HG03045 (cell line): ENCODE data around the gene DPYSL4.

Source experiments
- ATAC-seq: cut with Tn5 transposase; IDR thresholded peaks from one replicate; pipeline ENCODE4 v1.9.1; 2021; ENCODE audit warnings: mild to moderate bottlenecking, moderate library complexity; ENCODE audit not compliant: unreplicated experiment

DPYSL4 gene

GRCh38 chr10:132192991-132193665 is 6.4 kb downstream of the DPYSL4 start:
- no peak for ATAC-seq

GRCh38 chr10:132193907-132194552 is 7.3 kb downstream of the DPYSL4 start:
- no peak for ATAC-seq

- ATAC-seq: no peak
Observed at GRCh38 chr10:132194726-132195125, 8.0 kb downstream of the DPYSL4 start.

DNA sequence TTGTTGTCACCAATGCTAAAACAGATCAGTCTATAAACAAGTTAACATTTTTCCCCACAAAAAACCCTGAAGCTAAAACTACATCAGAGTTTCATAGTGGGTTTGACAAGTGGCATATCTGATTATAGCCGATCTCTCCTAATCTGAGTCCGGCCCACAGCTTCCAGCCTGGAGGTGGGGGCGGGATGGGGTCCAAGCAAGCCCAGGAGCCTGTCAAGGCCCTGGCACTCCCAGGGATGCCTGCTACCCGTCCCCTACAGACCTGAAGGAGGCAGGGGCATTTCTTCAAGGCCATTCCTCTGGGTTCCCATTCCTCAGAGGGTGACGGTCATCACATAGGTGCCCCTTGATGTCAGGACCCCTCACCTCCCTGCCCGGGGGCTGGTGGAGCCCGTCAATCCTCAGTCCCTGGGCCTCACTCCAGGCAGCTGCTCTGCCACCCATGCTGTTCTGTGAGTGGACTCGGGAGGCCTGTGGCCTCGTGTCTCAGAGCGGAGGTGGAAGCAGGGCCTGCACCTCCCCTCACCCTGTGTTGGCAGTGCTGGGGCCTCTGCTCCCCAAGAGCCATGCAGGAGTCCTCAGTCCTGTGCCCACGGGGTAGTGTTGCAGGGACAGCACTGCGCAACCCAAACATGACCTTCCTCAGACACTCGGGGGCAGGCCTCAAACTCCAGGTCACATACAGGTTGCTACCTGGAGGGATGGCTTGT is 8.8 kb downstream of the DPYSL4 start:
- ATAC-seq: no peak

DNA sequence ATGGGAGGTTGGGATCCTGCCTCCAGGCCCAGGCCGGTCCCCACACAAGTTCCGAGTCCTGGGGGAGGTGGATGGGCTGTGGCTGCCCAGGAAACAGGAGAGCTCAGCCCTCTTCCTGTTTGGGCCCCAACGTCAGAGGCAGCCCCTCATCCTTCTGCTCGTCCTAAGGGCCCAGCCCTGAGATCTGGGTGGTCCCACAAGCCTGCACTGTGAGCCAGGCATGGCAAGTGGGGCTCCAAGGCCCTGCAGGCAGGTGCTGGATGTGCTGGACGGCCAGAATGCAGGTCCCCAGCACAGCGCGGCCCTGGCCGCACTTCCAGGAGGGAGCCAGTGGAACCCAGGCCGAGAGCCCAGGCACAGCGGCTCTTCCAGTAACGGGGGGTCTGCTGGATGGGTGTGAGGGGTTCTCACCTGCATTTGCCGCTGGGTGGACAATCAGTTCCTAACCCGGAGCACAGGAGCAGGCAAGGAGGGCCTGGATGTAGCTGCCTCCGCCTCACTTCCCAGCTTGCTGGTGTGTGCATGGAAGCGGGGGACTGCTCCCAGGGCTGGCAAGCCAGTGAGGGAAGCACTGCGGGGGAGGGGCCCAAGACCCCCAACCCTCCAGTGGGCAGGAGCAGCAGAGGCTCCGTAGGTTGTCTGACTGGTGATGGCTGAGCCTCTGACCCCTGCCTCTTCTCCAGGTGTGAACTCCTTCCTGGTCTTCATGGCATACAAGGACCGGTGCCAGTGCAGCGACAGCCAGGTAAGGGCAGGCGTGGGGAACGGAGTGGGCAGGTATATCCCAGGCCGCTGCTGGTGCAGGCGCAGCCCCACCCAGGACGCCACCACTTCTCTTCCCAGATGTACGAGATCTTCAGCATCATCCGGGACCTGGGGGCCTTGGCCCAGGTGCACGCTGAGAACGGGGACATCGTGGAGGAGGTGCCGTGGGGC is 9.7 kb downstream of the DPYSL4 start:
- no peak for ATAC-seq

- ATAC-seq: no peak
Observed at GRCh38 chr10:132197271-132198067, 10.7 kb downstream of the DPYSL4 start.

- ATAC-seq: no peak
Observed at GRCh38 chr10:132198068-132198370, 11.3 kb downstream of the DPYSL4 start.

DNA sequence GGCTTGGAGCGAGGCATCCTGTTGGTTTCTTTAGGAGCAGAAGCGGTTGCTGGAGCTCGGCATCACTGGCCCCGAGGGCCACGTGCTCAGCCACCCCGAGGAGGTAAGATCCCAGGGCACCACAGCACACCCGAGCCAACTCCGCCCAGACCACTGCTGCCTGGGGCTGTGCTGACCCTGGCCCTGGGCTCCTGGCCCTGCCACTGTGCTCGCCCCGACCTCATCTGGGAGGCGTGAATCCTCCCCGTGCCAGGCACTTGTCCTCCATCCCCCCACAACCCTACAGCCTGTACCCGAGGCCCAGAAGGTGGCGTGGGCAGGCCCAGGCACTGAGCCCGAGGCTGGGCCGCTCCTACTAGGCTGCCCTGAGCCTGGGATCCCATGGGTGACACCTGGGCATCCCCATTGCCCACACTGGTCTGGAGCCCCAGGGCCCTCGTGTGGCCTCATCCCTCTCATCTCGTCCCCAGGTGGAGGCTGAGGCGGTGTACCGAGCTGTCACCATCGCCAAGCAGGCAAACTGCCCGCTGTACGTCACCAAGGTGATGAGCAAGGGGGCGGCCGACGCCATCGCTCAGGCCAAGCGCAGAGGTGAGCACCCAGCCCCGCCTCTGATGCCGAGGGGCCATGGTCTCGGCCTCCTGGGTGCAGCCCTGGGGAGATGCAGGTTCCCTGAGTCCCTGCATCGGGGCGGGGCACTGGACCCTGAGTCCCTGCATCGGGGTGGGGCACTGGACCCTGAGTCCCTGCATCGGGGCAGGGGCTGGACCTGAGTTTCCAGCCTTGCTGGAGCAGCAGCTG is 11.8 kb downstream of the DPYSL4 start:
- no peak for ATAC-seq

DNA sequence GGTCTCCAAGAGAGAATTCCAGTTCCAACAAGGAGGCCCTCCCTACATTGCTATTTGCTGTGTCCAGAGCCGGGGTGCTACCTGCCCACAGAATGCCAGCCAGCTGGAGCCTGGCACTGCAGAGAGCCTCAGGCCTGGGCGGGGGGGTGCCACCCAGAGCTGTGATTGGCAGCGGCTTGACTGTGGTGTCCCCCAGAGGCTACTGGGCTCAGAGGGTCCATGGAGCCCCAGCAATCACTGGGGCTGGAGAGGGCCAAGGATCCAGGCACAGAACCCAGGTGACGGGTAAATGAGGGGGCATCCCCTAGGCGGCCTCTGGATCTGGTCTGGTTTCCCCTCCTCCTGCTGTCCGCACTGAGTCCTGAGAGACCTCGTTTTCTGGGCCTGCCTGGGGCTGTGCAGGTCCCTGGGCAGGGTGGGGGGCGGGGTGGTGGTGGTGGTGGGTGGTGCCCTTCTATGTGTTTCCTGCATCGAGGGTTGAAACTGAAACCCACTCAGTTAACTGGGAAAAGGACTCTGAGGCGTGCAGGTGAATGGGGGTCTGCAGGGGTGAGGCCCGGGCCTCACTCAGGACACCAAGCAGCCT is 12.6 kb downstream of the DPYSL4 start:
- no peak for ATAC-seq

DNA sequence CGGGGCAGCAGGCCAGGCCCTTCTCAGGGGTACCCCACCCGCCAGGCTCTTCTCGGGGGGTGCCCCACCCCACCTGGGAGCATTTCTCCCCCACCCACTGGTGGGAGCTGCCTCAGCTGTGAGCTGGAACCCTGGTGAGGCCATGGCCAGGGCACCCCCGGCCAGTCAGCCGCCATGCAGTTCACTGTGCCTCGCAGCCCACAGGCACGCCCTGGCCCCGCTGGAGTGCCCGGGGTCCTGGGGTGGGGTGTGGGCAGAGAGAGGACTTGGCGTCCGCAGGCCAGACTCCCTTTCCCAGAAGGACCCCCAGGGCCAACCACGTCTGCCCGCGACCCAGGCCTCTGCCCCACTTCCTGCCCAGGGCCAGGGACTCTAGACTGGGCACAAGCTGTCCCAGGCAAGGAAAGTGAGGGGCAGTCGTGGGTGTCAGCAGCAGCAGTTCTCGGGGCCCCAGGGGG is 13.1 kb downstream of the DPYSL4 start:
- no peak for ATAC-seq

DNA sequence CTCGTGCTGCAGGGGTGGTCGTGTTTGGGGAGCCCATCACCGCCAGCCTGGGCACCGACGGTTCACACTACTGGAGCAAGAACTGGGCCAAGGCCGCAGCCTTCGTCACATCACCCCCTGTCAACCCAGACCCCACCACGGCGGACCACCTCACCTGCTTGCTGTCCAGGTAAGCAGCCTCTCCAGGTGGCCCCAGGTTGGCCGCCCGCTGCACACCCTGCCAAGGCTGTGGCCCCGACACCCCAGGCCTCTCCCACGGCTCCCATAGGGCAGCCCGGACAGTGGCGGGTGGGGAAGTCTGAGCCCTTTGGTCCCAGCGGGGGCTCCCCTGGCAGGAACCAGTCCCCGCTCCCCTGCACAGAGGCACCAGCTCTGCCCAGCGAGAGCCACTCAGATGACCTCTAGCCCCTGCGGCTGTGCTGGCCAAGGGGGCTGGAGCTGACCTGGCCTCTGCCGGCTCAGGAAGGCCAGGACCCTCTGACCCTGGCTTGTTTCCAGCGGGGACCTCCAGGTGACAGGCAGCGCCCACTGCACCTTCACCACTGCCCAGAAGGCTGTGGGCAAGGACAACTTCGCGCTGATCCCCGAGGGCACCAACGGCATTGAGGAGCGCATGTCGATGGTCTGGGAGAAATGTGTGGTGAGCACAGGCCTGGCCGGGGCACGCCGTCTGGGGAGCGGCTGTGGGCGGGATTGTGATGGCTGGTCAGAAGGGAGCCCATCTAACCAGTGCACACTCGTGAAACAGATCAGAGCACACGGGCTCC is 13.8 kb downstream of the DPYSL4 start:
- no peak for ATAC-seq

- no peak for ATAC-seq
Observed at GRCh38 chr10:132201111-132201969, 14.6 kb downstream of the DPYSL4 start.

- no peak for ATAC-seq
Observed at GRCh38 chr10:132202070-132202970, 15.6 kb downstream of the DPYSL4 start.

DNA sequence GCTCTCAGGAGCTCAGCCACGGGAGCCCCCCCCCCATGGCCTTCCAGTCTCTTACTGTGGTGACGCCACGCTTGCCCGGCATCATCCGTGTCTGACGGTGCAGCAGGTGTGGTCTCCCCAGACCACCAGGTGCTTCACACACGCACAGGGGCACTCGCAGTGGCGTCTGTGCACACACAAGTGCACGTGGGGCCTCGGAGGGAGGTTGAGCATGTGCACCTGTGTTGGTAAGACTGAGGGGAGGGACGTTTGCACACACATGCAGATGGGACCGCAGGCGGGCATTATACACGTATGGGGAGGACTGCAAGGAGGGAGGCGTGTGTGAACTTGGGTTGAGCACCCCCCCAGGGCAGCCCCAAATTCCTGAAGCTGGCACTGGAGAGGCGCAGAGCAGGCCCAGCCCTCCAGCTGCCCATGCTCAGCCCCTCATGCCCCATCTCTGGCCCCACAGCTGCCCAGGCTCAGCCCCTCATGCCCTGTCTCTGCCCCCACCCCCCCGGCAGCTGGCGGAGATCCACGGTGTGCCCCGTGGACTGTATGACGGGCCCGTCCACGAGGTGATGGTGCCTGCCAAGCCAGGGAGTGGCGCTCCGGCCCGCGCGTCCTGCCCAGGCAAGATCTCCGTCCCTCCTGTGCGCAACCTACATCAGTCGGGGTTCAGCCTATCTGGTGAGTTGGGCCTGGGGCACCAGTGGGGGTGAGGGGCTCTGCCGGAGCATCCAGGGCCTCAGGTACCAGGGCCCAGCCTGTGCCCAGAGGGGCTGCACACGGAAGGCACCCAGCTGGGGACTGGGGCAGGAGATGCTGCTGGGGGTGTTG is 16.7 kb downstream of the DPYSL4 start:
- ATAC-seq: no peak

DNA sequence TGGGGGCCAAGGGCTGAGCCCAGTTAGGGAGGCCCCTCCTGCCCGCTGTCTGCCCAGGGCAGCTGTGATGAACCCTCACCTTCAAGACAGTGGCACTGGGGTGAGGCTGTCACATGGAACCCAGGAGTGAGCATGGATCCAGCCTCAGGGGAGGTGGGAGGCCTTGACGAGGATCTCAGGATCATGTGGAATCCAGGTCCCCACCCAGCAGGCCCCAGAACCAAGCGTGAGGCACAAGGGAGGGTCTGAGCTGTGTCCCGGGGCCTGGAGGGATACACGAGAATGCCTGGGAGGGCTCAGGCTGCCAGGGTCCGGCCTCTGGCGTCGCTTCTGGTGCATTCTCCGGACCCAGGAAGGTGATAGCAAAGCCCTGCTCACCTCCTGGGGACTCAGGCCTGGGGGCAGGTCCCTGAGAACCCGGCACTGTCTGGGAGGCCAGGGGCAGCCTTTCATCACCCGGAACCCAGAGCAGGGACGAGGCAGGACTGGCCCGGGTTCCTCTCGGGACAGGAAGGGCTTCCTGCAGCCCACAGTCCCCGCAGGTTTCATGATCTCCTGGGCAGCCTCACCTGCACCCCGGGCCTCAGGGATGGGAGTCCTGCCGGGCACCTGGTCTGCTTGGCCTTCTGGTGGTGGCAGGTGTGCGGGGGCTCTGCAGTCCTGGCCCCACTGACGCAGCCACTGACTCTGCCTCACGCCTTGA is 17.5 kb downstream of the DPYSL4 start:
- ATAC-seq: no peak
